Heart left ventricle (tissue), 13 donors: ENCODE data around the gene GGACT.

Experiments used
- POLR2A ChIP-seq, 2 donors: fragments of 450-650 bp; IDR thresholded peaks; one replicate each; pipeline ENCODE4 v1.6.1; 2017; ENCODE audit warnings: antibody characterized with exemption in 2 of 2, mild to moderate bottlenecking in 2 of 2, moderate library complexity in 2 of 2
- TF ChIP-seq, protein P1 (sequence below), 12 donors: fragments of 200-600 bp; sonication (generic) in 4 of 12; IDR thresholded peaks; one replicate each; pipeline versions ENCODE4 v1.5.0 to v1.8.0; 2018 to 2022; ENCODE audit warnings: antibody characterized with exemption in 12 of 12, mild to moderate bottlenecking in 5 of 12
- donor health status: ischemic (EF 13 %, LVEDD 7.1; RV severe dilation, severe dysfunction).
- donor health status: DM: no; HTN: yes; CAD: no.
- donor health status: DM: no; HTN: no; CAD: no.
- donor health status: ischemic (EF 25% LVEDD 6.9; RV normal size, moderate dysfunction).
- donor health status: ischemic (EF 25% LVEDD 5.7; RV mildly dilated, moderate dysfunction).
- donor health status: ischemic (EF 35%, LVEDD 5.7; RV mildly dilated, moderate dysfunction).
- donor health status: nonischemic (EF 11% LVEDD 7.7; RV severe dilation, severe dysfunction).
- donor health status: DM: yes; HTN: yes; CAD: no.
- donor health status: PGD.
- donor health status: ischemic (EF 29% LVEDD 5.4; RV normal size, mild dysfunction).
- donor health status: nonischemic (EF 23%, LVEDD 6.1; RV moderate dilation, normal function).

DNA sequence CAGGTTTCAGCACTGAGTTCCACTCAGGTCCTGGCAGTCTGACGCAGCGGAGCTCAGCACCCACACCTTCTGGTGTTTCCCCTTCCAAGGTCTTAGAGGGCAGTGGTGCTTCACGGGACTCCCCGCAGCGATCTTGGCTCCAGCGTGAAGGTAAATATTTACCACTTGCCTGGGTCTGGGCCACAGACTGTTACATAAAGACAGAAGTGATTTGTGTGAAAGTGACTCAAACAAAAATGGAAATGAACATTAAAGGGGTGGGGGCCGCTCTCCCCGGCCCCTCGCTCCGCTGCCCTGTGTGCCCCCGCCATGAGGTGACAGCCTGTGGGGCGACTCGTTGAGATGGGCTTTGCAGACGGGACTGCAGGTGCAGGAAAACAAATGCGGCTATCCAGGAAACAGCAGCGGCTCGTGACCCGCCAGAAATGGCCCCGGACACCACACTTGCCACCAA, 55.0 kb downstream of the GGACT start:
- TF ChIP-seq, protein P1, sequence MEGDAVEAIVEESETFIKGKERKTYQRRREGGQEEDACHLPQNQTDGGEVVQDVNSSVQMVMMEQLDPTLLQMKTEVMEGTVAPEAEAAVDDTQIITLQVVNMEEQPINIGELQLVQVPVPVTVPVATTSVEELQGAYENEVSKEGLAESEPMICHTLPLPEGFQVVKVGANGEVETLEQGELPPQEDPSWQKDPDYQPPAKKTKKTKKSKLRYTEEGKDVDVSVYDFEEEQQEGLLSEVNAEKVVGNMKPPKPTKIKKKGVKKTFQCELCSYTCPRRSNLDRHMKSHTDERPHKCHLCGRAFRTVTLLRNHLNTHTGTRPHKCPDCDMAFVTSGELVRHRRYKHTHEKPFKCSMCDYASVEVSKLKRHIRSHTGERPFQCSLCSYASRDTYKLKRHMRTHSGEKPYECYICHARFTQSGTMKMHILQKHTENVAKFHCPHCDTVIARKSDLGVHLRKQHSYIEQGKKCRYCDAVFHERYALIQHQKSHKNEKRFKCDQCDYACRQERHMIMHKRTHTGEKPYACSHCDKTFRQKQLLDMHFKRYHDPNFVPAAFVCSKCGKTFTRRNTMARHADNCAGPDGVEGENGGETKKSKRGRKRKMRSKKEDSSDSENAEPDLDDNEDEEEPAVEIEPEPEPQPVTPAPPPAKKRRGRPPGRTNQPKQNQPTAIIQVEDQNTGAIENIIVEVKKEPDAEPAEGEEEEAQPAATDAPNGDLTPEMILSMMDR (IDR thresholded peaks at IDR 0.05) = no peak
- TF ChIP-seq POLR2A (IDR thresholded peaks at IDR 0.05) = no peak
